K562 (cell line): ENCODE results near the gene DIAPH3. TPM values are rescaled to one million over a fixed set of nuclear protein-coding genes. Genes with fewer than 3 reads are reported as not detected.

Experiments used
- ATAC-seq: fragments of 200-7000 bp; cut with Tn5 transposase; 3 replicates; pipeline ENCODE4 v1.9.1; 2020; ENCODE audit warnings: moderate library complexity
- BruUV-seq: library from RNA; stranded (reverse); fragments of 400-500 nt; replicated peaks from 2 replicates; lab custom pipeline; 2021; lab: Mats Ljungman, UMichigan
- CTCF ChIA-PET: fragments of 300-600 bp; formaldehyde crosslinking; extraction: SDS; loops from one replicate; lab custom pipeline; 2021; ENCODE audit warnings: low intra/inter-chr PET ratio; lab: Yijun Ruan, JAX
- POLR2A ChIA-PET: fragments of 300-600, 350-650 bp; sonication (Branson Sonifier 250); formaldehyde crosslinking; extraction: SDS; loops from one replicate; lab custom pipeline; 2021; ENCODE audit warnings: antibody characterized with exemption, inconsistent platforms; lab: Yijun Ruan, JAX
- DNase-seq, 4 experiments: peaks; one replicate each; pipeline versions ENCODE4 v3.0.0 to v3.0.0-alpha.2; 2011 to 2018; ENCODE audit warnings: low spot score in 3 of 4, mixed read lengths in 3 of 4; ENCODE audit errors: extremely low read depth in 1 of 4
- FAIRE-seq: peaks from 2 replicates; lab custom pipeline; 2011; peaks lifted over from hg19 to GRCh38; lab: Jason Lieb, UNC
- H2AFZ ChIP-seq: 2 replicates; pipeline ENCODE4 v1.6.0; 2011; ENCODE audit warnings: low read depth, low read length, control low read depth, inconsistent platforms
- H3K27ac ChIP-seq: fragments of 200-600 bp; 3 replicates; pipeline ENCODE4 v1.8.0; 2011; ENCODE audit warnings: low read depth, mild to moderate bottlenecking, control low read depth, inconsistent platforms, low read length, moderate library complexity, mixed read lengths; ENCODE audit errors: extremely low read depth
- H3K27me3 ChIP-seq, 2 experiments: fragments of 300-600 bp in 1 of 2; 2 replicates in 1 of 2; 3 replicates in 1 of 2; pipeline versions ENCODE4 v1.6.0 to v1.8.0; 2011; ENCODE audit warnings: inconsistent platforms in 2 of 2, low read length in 2 of 2, mild to moderate bottlenecking in 1 of 2, mixed read lengths in 1 of 2, moderate library complexity in 1 of 2; ENCODE audit not compliant: control insufficient read depth in 2 of 2, insufficient read depth in 2 of 2
- H3K36me3 ChIP-seq: fragments of 300-600 bp; 3 replicates; pipeline ENCODE4 v1.8.0; 2011; ENCODE audit warnings: mild to moderate bottlenecking, low read length, inconsistent platforms; ENCODE audit not compliant: control insufficient read depth, insufficient read depth
- H3K4me1 ChIP-seq, 2 experiments: fragments of 200-600 bp in 1 of 2; replicated peaks in 1 of 2; 2 replicates in 1 of 2; 3 replicates in 1 of 2; pipeline versions ENCODE4 v1.5.1 to v1.8.0; 2011; ENCODE audit warnings: inconsistent platforms in 2 of 2, low read length in 2 of 2, mild to moderate bottlenecking in 1 of 2, mixed read lengths in 1 of 2, moderate library complexity in 1 of 2; ENCODE audit not compliant: control insufficient read depth in 2 of 2, insufficient read depth in 2 of 2
- H3K4me2 ChIP-seq: 2 replicates; pipeline ENCODE4 v1.6.1; 2011; ENCODE audit warnings: low read length, control low read depth, inconsistent platforms, mixed read lengths; ENCODE audit not compliant: insufficient read depth
- H3K4me3 ChIP-seq: fragments of 200-600 bp; sonication (generic), shearing (Covaris generic); 2 replicates; pipeline ENCODE4 v1.5.1; 2016; ENCODE audit warnings: control low read depth, inconsistent platforms
- H3K79me2 ChIP-seq: fragments of 200-600 bp; 3 replicates; pipeline ENCODE4 v1.8.0; 2011; ENCODE audit warnings: low read length, inconsistent platforms; ENCODE audit not compliant: control insufficient read depth, insufficient read depth
- H3K9ac ChIP-seq, 2 experiments: 2 replicates each; pipeline versions ENCODE4 v1.6.0 to v1.6.1; 2011; ENCODE audit warnings: low read depth in 2 of 2, low read length in 2 of 2, control low read depth in 1 of 2, inconsistent platforms in 1 of 2, mild to moderate bottlenecking in 1 of 2, mixed read lengths in 1 of 2; ENCODE audit not compliant: insufficient read depth in 1 of 2
- H3K9me1 ChIP-seq: one replicate; pipeline ENCODE4 v1.6.0; 2011; ENCODE audit warnings: inconsistent platforms, mild to moderate bottlenecking, low read length, moderate library complexity; ENCODE audit not compliant: control insufficient read depth, insufficient read depth
- H3K9me3 ChIP-seq: replicated peaks from 2 replicates; pipeline ENCODE4 v1.5.1; 2011; ENCODE audit warnings: low read depth, low read length, inconsistent platforms; ENCODE audit not compliant: control insufficient read depth, insufficient read depth
- H4K20me1 ChIP-seq: replicated peaks from 2 replicates; pipeline ENCODE4 v1.6.1; 2011; ENCODE audit warnings: low read length, inconsistent platforms, mixed read lengths; ENCODE audit not compliant: control insufficient read depth, insufficient read depth
- CHCHD3 ChIP-seq: fragments of 250-450 bp; sonication (Bioruptor Pico); IDR thresholded peaks from 2 replicates; pipeline ENCODE4 v2.1.2; 2022; ENCODE audit warnings: mild to moderate bottlenecking
- GATA2 ChIP-seq: sonication (generic); formaldehyde crosslinking; IDR thresholded peaks from 2 replicates; pipeline ENCODE4 v1.4.0; 2020; ENCODE audit warnings: mild to moderate bottlenecking, missing genetic modification reagents
- KAT7 ChIP-seq: sonication (generic); formaldehyde crosslinking; IDR thresholded peaks from 2 replicates; pipeline ENCODE4 v1.8.0; 2022; ENCODE audit warnings: missing genetic modification reagents, mild to moderate bottlenecking, borderline replicate concordance
- KLF13 ChIP-seq: fragments of 450-650 bp; IDR thresholded peaks from 2 replicates; pipeline ENCODE4 v1.6.1; 2016; ENCODE audit warnings: missing genetic modification characterization, low read depth, mild to moderate bottlenecking, missing compliant biosample characterization, moderate library complexity, borderline replicate concordance
- MEF2D ChIP-seq: conservative IDR thresholded peaks from 2 replicates; pipeline ENCODE4 v1.6.1; 2016; ENCODE audit warnings: low read depth, missing genetic modification characterization, missing compliant biosample characterization
- NR2F6 ChIP-seq: fragments of 450-650 bp; formaldehyde crosslinking; IDR thresholded peaks from 2 replicates; pipeline ENCODE4 v1.4.0; 2020; ENCODE audit warnings: mild to moderate bottlenecking
- PYGO2 ChIP-seq: fragments of 450-650 bp; IDR thresholded peaks from 2 replicates; pipeline ENCODE4 v1.6.1; 2016; ENCODE audit warnings: mild to moderate bottlenecking, missing genetic modification characterization, moderate library complexity, missing compliant biosample characterization
- RCOR1 ChIP-seq, 2 experiments: IDR thresholded peaks; 2 replicates each; pipeline ENCODE4 v1.6.1; 2012; ENCODE audit warnings: low read depth in 2 of 2, low read length in 2 of 2, borderline replicate concordance in 1 of 2, improper control_type of control experiment in 1 of 2
- SETDB1 ChIP-seq: IDR thresholded peaks from one replicate; pipeline ENCODE4 v1.6.1; 2012; ENCODE audit warnings: low read length, control low read depth, inconsistent platforms
- STAT5A ChIP-seq: IDR thresholded peaks from 2 replicates; pipeline ENCODE4 v1.6.1; 2012; ENCODE audit warnings: low read length, inconsistent platforms, borderline replicate concordance
- SUPT5H ChIP-seq: fragments of 450-650 bp; IDR thresholded peaks from 2 replicates; pipeline ENCODE4 v1.6.1; 2016
- ZNF174 ChIP-seq: fragments of 250-450 bp; sonication (Bioruptor Pico); IDR thresholded peaks from 2 replicates; pipeline ENCODE4 v1.4.0; 2020; ENCODE audit warnings: mild to moderate bottlenecking
- ZNF263 ChIP-seq: sonication (generic); formaldehyde crosslinking; IDR thresholded peaks from 2 replicates; pipeline ENCODE4 v1.8.0; 2022; ENCODE audit warnings: mild to moderate bottlenecking, missing genetic modification reagents, borderline replicate concordance
- ZNF311 ChIP-seq: fragments of 250-450 bp; sonication (Bioruptor Pico); IDR thresholded peaks from 2 replicates; pipeline ENCODE4 v1.4.0; 2020; ENCODE audit warnings: mild to moderate bottlenecking, moderate library complexity
- ZNF717 ChIP-seq: fragments of 250-450 bp; sonication (Bioruptor Pico); IDR thresholded peaks from 2 replicates; pipeline ENCODE4 v1.5.0; 2021
- whole genome bisulfite sequencing: fragments of 100-300 bp; shearing (Covaris generic); methylation state at CpG from one replicate; pipeline ENCODE4 v1.1.6; 2016; ENCODE audit warnings: low coverage, mixed read lengths; ENCODE audit not compliant: insufficient coverage; ENCODE audit errors: missing lambda C conversion rate; 5-methylcytosine and 5-hydroxymethylcytosine counted together
- in situ Hi-C: fragments of 300-500 bp; cut with MboI; formaldehyde crosslinking; loops from 4 replicates; pipeline ENCODE4 v1.15.0; 2018; ENCODE audit warnings: inconsistent platforms, mixed read lengths
- intact Hi-C: fragments of 100-400 bp; cut with micrococcal nuclease; formaldehyde crosslinking; loops from 2 replicates; pipeline ENCODE4 v1.14.2; 2022
- polyA plus RNA-seq, 8 experiments: library from polyadenylated mRNA; depleted of rRNA in 4 of 8; stranded (reverse) in 5 of 8; unstranded in 3 of 8; fragments of >200 nt; fragmentation: Nextera tagmentation in 2 of 8; fragmentation: Illumina TruSeq in 1 of 8; extraction: Ambion mirVana in 2 of 8; extraction: Trizol in 1 of 8; gene quantifications; 2 replicates each; pipeline versions ENCODE4 v1.2.1 to v1.2.3, GENCODE V29; 2011 to 2014; ENCODE audit warnings: inconsistent platforms in 1 of 8, missing spikeins in 1 of 8
- total RNA-seq, 7 experiments: library from RNA; depleted of rRNA in 6 of 7; stranded (reverse); fragments of >200 nt in 6 of 7; fragmentation: Illumina TruSeq in 2 of 7; extraction: Trizol in 2 of 7; gene quantifications; 2 replicates each; pipeline versions ENCODE4 v1.2.1 to v1.2.3, GENCODE V29; 2011 to 2021; ENCODE audit warnings: low replicate concordance in 1 of 7
- TF ChIP-seq, protein P1 (sequence below): sonication (generic); formaldehyde crosslinking; IDR thresholded peaks from 2 replicates; pipeline ENCODE4 v1.9.0; 2022; ENCODE audit warnings: mild to moderate bottlenecking, missing genetic modification reagents
- TF ChIP-seq, protein P2 (sequence below): fragments of 450-650 bp; formaldehyde crosslinking; IDR thresholded peaks from 2 replicates; pipeline ENCODE4 v1.4.0; 2022; ENCODE audit warnings: missing genetic modification characterization

Gene DIAPH3
- total and polyA plus RNA-seq, 9 of the 15 experiments (the other 6 are each of a cell fraction or from before 2014, with no cell fraction given) = 9.0 to 18.7 (median 14.7) TPM

DNA sequence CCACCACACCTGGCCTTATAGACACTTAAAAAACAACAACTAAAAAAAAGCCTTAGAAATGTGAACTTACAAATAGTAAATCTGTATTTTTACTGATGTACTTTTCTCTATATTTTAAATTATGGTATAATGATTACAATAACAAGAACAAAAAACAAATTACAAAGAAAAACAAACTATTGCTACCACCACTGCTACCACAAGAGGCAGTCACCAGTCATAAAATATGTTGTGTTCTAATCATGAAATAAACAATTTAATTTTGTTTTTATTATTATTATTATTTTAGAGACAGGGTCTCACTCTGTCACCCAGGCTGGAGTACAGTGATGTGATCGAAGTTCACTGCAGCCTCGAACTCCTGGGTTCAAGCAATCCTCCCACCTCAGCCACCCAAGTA lies 72.2 kb downstream of the DIAPH3 start:
- Histone ChIP-seq H3K4me2 (no peak overlapping the region), H2AFZ (no peak overlapping the region), H3K4me3 (no peak overlapping the region), H3K9me3 (no peaks in the 10 kb centered on the region), H3K9ac (no peak overlapping the region), H4K20me1 (no peaks in the 10 kb centered on the region), H3K4me1 (no peaks in the 10 kb centered on the region), H3K79me2 (no peaks in the 10 kb centered on the region), H3K36me3 (peaks cover 8% of the 10 kb centered on the region; the same call in 1 of the 3 replicates), H3K27ac (no peak overlapping the region), H3K27me3 (no peaks in the 10 kb centered on the region), H3K9me1 (no peaks in the 10 kb centered on the region)
- FAIRE-seq (no peak), DNase-seq (no peak), ATAC-seq (no peak)
- CTCF ChIA-PET = no interaction called here
- intact Hi-C loops = no loop called here
- no TSS peak for BruUV-seq
- 83% methylated on average over 2 of the region's 2 CpGs for WGBS
- no peak for TF ChIP-seq KLF13 (tag)
- TF ChIP-seq, protein P1, sequence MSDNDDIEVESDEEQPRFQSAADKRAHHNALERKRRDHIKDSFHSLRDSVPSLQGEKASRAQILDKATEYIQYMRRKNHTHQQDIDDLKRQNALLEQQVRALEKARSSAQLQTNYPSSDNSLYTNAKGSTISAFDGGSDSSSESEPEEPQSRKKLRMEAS (CRISPR knock-in tag) = no peak
- no peak for TF ChIP-seq CHCHD3 (CRISPR knock-in tag)
- TF ChIP-seq, protein P2, sequence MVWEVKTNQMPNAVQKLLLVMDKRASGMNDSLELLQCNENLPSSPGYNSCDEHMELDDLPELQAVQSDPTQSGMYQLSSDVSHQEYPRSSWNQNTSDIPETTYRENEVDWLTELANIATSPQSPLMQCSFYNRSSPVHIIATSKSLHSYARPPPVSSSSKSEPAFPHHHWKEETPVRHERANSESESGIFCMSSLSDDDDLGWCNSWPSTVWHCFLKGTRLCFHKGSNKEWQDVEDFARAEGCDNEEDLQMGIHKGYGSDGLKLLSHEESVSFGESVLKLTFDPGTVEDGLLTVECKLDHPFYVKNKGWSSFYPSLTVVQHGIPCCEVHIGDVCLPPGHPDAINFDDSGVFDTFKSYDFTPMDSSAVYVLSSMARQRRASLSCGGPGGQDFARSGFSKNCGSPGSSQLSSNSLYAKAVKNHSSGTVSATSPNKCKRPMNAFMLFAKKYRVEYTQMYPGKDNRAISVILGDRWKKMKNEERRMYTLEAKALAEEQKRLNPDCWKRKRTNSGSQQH (CRISPR knock-in tag) = no peak
- TF ChIP-seq GATA2 (CRISPR knock-in tag) = no peak
- TF ChIP-seq SETDB1 = no peak
- no peak for TF ChIP-seq NR2F6 (CRISPR knock-in tag)
- no peak for TF ChIP-seq PYGO2
- TF ChIP-seq ZNF174 (CRISPR knock-in tag) = no peak
- TF ChIP-seq MEF2D = no peak
- TF ChIP-seq STAT5A = no peak
- TF ChIP-seq SUPT5H = no peak
- TF ChIP-seq ZNF311 (CRISPR knock-in tag) = no peak
- no peak for TF ChIP-seq ZNF263 (CRISPR knock-in tag)
- no peak for TF ChIP-seq KAT7 (CRISPR knock-in tag)
- no peak for TF ChIP-seq RCOR1 (IDR thresholded peaks at IDR 0.05; ENCODE audit: borderline replicate concordance in 1 of 2, low read depth in 2 of 2, low read length in 2 of 2)
- no peak for TF ChIP-seq ZNF717
- in situ Hi-C loops = no loop called here
- POLR2A ChIA-PET = no interaction called here
